ENCODE measurements around the gene MYF5. TPM values are rescaled to one million over a fixed set of nuclear protein-coding genes. Genes with fewer than 3 reads are reported as not detected.

Gene MYF5
- total RNA-seq, 1 experiment from 2014 or later: not detected

GRCh38 chr12:80704420-80704819 lies 12.3 kb upstream of the MYF5 start (continued):
- TF ChIP-seq E2F4 (CRISPR knock-in tag; IDR thresholded peaks at IDR 0.05; ENCODE audit: borderline replicate concordance, low read depth) (no peak), E2F5 (CRISPR knock-in tag; IDR thresholded peaks at IDR 0.05) (no peak)

GRCh38 chr12:80707126-80707829 lies 9.4 kb upstream of the MYF5 start, which contains the start of gene MYF6:
Gene MYF6, plus strand, starts transcription at chr12:80707634. Its CDS starts 86 bp downstream, at chr12:80707720.
- ATAC-seq: no peak
- POLR2A ChIA-PET: no interaction called here

GRCh38 chr12:80707830-80708258 lies 8.9 kb upstream of the MYF5 start:
- H3K27me3 Mint-ChIP-seq (ENCODE audit: low read depth): peaks cover 99% of the 10 kb centered on the region
- TF ChIP-seq MYBL2 (CRISPR knock-in tag; IDR thresholded peaks at IDR 0.05) (no peak), FOXP4 (CRISPR knock-in tag; IDR thresholded peaks at IDR 0.05) (no peak), KAT7 (CRISPR knock-in tag; IDR thresholded peaks at IDR 0.05; ENCODE audit: borderline replicate concordance) (no peak), HMGA2 (CRISPR knock-in tag; IDR thresholded peaks at IDR 0.05) (no peak), CREB1 (CRISPR knock-in tag; IDR thresholded peaks at IDR 0.05) (no peak), GABPB1 (CRISPR knock-in tag; IDR thresholded peaks at IDR 0.05) (no peak), RORB (CRISPR knock-in tag; IDR thresholded peaks at IDR 0.05) (no peak), EMX1 (CRISPR knock-in tag; IDR thresholded peaks at IDR 0.05) (no peak), OVOL2 (CRISPR knock-in tag; IDR thresholded peaks at IDR 0.05; ENCODE audit: borderline replicate concordance) (no peak), E2F5 (CRISPR knock-in tag; IDR thresholded peaks at IDR 0.05) (no peak)

More at GRCh38 chr12:80707126-80707829, 9.4 kb upstream of the MYF5 start, which contains the start of gene MYF6:
- no peak for TF ChIP-seq NFE2L1 (CRISPR knock-in tag; IDR thresholded peaks at IDR 0.05)
- no peak for TF ChIP-seq JUN (CRISPR knock-in tag; IDR thresholded peaks at IDR 0.05)
- TF ChIP-seq GRHL2 (CRISPR knock-in tag; IDR thresholded peaks at IDR 0.05; ENCODE audit: insufficient replicate concordance, severe bottlenecking): no peak
- no peak for TF ChIP-seq CREM (CRISPR knock-in tag; IDR thresholded peaks at IDR 0.05)
- no peak for TF ChIP-seq CTCF (IDR thresholded peaks at IDR 0.05)
- no peak for TF ChIP-seq SP1 (CRISPR knock-in tag; conservative IDR thresholded peaks at IDR 0.05)
- TF ChIP-seq CREB1 (CRISPR knock-in tag; IDR thresholded peaks at IDR 0.05): no peak
- TF ChIP-seq TP53 (CRISPR knock-in tag; IDR thresholded peaks at IDR 0.05): no peak
- TF ChIP-seq MYBL2 (CRISPR knock-in tag; IDR thresholded peaks at IDR 0.05): no peak
- TF ChIP-seq ETV6 (CRISPR knock-in tag; IDR thresholded peaks at IDR 0.05): no peak
- TF ChIP-seq E2F1 (CRISPR knock-in tag; IDR thresholded peaks at IDR 0.05): no peak
- H3K36me3 Mint-ChIP-seq: no peaks in the 10 kb centered on the region
- CTCF ChIA-PET: interaction anchor here (0.7 to 1.7 kb wide), 5 partner anchors 8 to 130 kb away, joined by 3 to 14 read pairs (median 4); no protein-coding TSS in a partner anchor
- no peak within 1 kb of the TSS for H3K27ac Mint-ChIP-seq
- DNase-seq (ENCODE audit: low spot score): no peak
- H3K4me3 Mint-ChIP-seq: peak within 1 kb of the TSS; percentile 72
- peaks cover 98% of the 10 kb centered on the region for H3K27me3 Mint-ChIP-seq (ENCODE audit: low read depth)
- H3K9me3 Mint-ChIP-seq: no peaks in the 10 kb centered on the region
- H3K4me1 Mint-ChIP-seq: peaks cover 58% of the 10 kb centered on the region

More at GRCh38 chr12:80707830-80708258, 8.9 kb upstream of the MYF5 start:
- no peak overlapping the region for H3K27ac Mint-ChIP-seq
- CTCF ChIA-PET: interaction anchor here (0.7 to 1.7 kb wide), 6 partner anchors 9 to 227 kb away, joined by 3 to 14 read pairs (median 4); no protein-coding TSS in a partner anchor
- H3K36me3 Mint-ChIP-seq: no peaks in the 10 kb centered on the region
- POLR2A ChIA-PET: no interaction called here
- DNase-seq (ENCODE audit: low spot score) (no peak), ATAC-seq (no peak)
- no peaks in the 10 kb centered on the region for H3K9me3 Mint-ChIP-seq
- peaks cover 57% of the 10 kb centered on the region for H3K4me1 Mint-ChIP-seq
- peak overlapping the region; percentile 72 for H3K4me3 Mint-ChIP-seq
